Measurements from ENCODE around the gene COL24A1.

- TF ChIP-seq CTCF (IDR thresholded peaks at IDR 0.05): no peak
- no peak for TF ChIP-seq EZH2 (IDR thresholded peaks at IDR 0.05; ENCODE audit: borderline replicate concordance, insufficient read depth, low read depth, low read length, poor library complexity, severe bottlenecking)
Measured at GRCh38 chr1:86197206-86197855, 40.8 kb upstream of the COL24A1 start.
